ENCODE data around the gene PLA2G4E.

The PLA2G4E gene

GRCh38 chr15:41965441-41966413, 55.1 kb downstream of the PLA2G4E start:
- peaks cover 11% of the 10 kb centered on the region for H3K4me1 ChIP-seq
- no peak overlapping the region for H3K4me3 ChIP-seq (ENCODE audit: low read depth, low read length)
- TF ChIP-seq, protein P1, sequence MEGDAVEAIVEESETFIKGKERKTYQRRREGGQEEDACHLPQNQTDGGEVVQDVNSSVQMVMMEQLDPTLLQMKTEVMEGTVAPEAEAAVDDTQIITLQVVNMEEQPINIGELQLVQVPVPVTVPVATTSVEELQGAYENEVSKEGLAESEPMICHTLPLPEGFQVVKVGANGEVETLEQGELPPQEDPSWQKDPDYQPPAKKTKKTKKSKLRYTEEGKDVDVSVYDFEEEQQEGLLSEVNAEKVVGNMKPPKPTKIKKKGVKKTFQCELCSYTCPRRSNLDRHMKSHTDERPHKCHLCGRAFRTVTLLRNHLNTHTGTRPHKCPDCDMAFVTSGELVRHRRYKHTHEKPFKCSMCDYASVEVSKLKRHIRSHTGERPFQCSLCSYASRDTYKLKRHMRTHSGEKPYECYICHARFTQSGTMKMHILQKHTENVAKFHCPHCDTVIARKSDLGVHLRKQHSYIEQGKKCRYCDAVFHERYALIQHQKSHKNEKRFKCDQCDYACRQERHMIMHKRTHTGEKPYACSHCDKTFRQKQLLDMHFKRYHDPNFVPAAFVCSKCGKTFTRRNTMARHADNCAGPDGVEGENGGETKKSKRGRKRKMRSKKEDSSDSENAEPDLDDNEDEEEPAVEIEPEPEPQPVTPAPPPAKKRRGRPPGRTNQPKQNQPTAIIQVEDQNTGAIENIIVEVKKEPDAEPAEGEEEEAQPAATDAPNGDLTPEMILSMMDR (IDR thresholded peaks at IDR 0.05; ENCODE audit: low read depth, low read length) = no peak
- no peaks in the 10 kb centered on the region for H3K27me3 ChIP-seq
- no peaks in the 10 kb centered on the region for H3K36me3 ChIP-seq
- DNase-seq = no peak
- no peaks in the 10 kb centered on the region for H3K9me3 ChIP-seq

GRCh38 chr15:41961595-41962202, 59.1 kb downstream of the PLA2G4E start:
- Histone ChIP-seq H3K36me3 (no peaks in the 10 kb centered on the region), H3K4me3 (ENCODE audit: low read depth, low read length) (no peak overlapping the region), H3K27me3 (no peaks in the 10 kb centered on the region), H3K9me3 (no peaks in the 10 kb centered on the region), H3K4me1 (peaks cover 14% of the 10 kb centered on the region)
- no peak for DNase-seq
- TF ChIP-seq, protein P1 (IDR thresholded peaks at IDR 0.05; ENCODE audit: low read depth, low read length) = no peak

GRCh38 chr15:41961001-41961518, 59.8 kb downstream of the PLA2G4E start:
- Histone ChIP-seq H3K9me3 (no peaks in the 10 kb centered on the region), H3K36me3 (no peaks in the 10 kb centered on the region), H3K27me3 (no peaks in the 10 kb centered on the region), H3K4me1 (peaks cover 14% of the 10 kb centered on the region), H3K4me3 (ENCODE audit: low read depth, low read length) (no peak overlapping the region)
- no peak for DNase-seq
- TF ChIP-seq, protein P1 (IDR thresholded peaks at IDR 0.05; ENCODE audit: low read depth, low read length) = no peak

DNA sequence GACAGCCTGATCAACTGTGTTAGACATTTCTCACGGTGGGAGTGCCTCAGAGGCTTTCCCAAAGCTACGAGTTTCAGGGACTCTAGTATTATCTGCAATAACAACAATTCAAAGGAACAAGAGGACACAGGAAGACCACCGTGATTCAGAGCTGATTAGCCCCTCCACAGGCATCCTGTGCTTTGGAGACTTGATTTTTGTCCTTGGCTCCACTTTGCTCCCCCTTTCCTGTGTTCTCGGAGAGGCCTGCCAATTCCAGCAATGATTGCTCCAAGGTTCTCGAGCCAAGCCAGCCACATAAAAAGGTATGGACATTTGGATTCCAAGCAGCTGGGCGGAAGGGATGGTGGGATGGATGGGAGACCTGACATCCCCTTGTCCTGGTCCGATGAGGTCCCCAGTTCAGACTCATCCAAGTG, 62.8 kb downstream of the PLA2G4E start:
- TF ChIP-seq, protein P1 (IDR thresholded peaks at IDR 0.05; ENCODE audit: low read depth, low read length) = no peak
- Histone ChIP-seq H3K4me1 (peaks cover 14% of the 10 kb centered on the region), H3K4me3 (ENCODE audit: low read depth, low read length) (no peak overlapping the region), H3K27me3 (no peaks in the 10 kb centered on the region), H3K36me3 (no peaks in the 10 kb centered on the region), H3K9me3 (no peaks in the 10 kb centered on the region)
- DNase-seq = no peak

DNA sequence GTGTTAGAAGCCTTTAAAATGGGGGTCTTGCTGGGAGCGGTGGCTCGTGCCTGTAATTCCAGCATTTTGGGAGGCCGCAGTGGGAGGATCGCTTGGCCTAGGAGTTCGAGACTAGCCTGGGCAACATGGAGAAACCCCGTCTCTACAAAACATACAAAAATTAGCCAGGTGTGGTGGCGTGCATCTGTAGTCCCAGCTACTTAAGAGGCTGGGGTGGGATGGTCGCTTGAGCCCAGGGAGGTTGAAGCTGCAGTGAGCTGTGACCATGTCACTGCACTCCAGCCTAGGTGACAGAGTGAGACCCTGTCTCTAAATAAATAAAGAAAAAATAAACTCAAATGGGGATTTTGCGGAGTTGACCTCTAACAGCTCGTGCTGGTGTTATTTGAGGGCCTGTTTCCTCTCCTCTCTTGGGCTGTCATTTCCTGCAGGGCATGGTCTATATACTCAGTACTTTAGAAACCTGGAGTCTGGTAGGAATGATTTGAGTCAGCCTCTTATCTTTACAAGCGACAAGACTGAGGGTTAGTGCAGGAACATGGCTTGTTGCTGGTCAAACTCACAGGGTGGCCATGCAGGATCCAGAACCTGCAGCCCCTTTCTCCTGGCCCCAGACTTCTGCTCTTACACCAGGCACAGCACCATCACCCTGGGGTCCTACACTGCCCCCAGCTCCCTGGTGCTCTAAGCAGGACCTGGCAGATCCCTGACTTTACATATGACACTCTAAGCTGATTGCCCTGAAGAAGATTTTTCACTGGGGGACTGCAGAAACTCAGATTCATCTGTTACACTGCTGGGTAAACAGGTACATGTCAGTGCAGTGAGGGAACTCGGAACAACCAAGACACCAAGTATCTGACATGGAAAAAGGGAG, 63.6 kb downstream of the PLA2G4E start:
- H3K9me3 ChIP-seq = no peaks in the 10 kb centered on the region
- no peaks in the 10 kb centered on the region for H3K27me3 ChIP-seq
- H3K4me1 ChIP-seq = peaks cover 14% of the 10 kb centered on the region
- no peak for DNase-seq
- H3K4me3 ChIP-seq (ENCODE audit: low read depth, low read length) = no peak overlapping the region
- TF ChIP-seq, protein P1 (IDR thresholded peaks at IDR 0.05; ENCODE audit: low read depth, low read length) = no peak
- H3K36me3 ChIP-seq = no peaks in the 10 kb centered on the region
